Spinal cord (tissue), 10 donors: ENCODE data around the gene LHX4. TPM values are rescaled to one million over a fixed set of nuclear protein-coding genes. Genes with fewer than 3 reads are reported as not detected.
"Not testable (repeated sequence)": the region's sequence is repeated elsewhere in the genome, so short reads cannot be mapped to it uniquely, and the experiment has no call there.

ENCODE experiments used
- DNase-seq, 6 donors: peaks; one replicate each; pipeline versions ENCODE4 v3.0.0 to v3.0.0-alpha.2; 2013 to 2015; ENCODE audit warnings: low spot score in 6 of 6, low read depth in 4 of 6
- H3K27ac ChIP-seq: one replicate; pipeline ENCODE4 v1.5.1; 2013; ENCODE audit warnings: low read depth, low read length, control low read depth
- H3K27me3 ChIP-seq: one replicate; pipeline ENCODE4 v1.6.1; 2013; ENCODE audit warnings: low read length; ENCODE audit not compliant: control insufficient read depth, insufficient read depth
- H3K36me3 ChIP-seq: one replicate; pipeline ENCODE4 v1.6.1; 2013; ENCODE audit warnings: low read length; ENCODE audit not compliant: control insufficient read depth, insufficient read depth
- H3K4me1 ChIP-seq: one replicate; pipeline ENCODE4 v1.6.1; 2013; ENCODE audit warnings: low read length; ENCODE audit not compliant: control insufficient read depth, insufficient read depth
- H3K4me3 ChIP-seq: one replicate; pipeline ENCODE4 v1.5.1; 2013; ENCODE audit warnings: low read depth, low read length, control low read depth
- H3K9me3 ChIP-seq: one replicate; pipeline ENCODE4 v1.6.1; 2013; ENCODE audit warnings: low read length; ENCODE audit not compliant: control insufficient read depth, insufficient read depth
- WGBS: methylation state at CpG from one replicate; pipeline ENCODE4 v1.1.5; 2013; ENCODE audit warnings: missing lambda C conversion rate; ENCODE audit not compliant: insufficient coverage; 5-methylcytosine and 5-hydroxymethylcytosine counted together
- polyA plus RNA-seq, 2 donors: library from polyadenylated mRNA; unstranded; fragments of 120-200 nt; gene quantifications; one replicate each; pipeline ENCODE4 v1.2.1, GENCODE V29; 2013; ENCODE audit not compliant: insufficient read length in 2 of 2
- total RNA-seq, 2 donors: library from RNA; depleted of rRNA in 1 of 2; stranded (reverse); fragments of 120-200 nt in 1 of 2; fragments of >200 nt in 1 of 2; gene quantifications; one replicate each; pipeline versions ENCODE4 v1.2.3 to v1.2.4, GENCODE V29; 2013 to 2014
- donor health status: healthy.

The LHX4 gene
- total and polyA plus RNA-seq, 4 donors: 0.39 to 4.4 (median 2.5) TPM

DNA sequence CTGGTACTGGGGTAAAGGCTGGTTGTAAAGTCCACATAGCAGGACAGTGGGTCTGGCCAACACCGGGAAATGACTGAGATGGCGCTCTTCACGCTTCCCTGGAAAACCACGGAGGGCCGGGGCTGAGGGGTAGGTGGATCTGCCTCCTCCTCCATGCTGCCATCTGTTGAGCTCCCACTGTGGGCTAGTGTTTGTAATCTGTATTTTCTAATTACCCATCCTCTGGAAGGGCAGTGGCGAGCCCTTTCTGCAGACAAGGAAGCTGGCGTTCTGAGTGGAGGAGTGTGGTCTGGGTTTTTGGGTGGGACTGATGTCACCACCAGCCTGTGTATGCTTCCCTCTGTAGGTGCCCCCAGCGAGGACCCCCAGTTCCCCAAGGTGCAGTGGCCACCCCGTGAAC lies 34.1 kb upstream of the LHX4 start:
- no peak overlapping the region for H3K27ac ChIP-seq
- H3K4me1 ChIP-seq: peaks cover 4% of the 10 kb centered on the region
- no peaks in the 10 kb centered on the region for H3K27me3 ChIP-seq
- H3K9me3 ChIP-seq: no peaks in the 10 kb centered on the region
- no peak overlapping the region for H3K4me3 ChIP-seq
- DNase-seq: no peak
- peaks cover 86% of the 10 kb centered on the region for H3K36me3 ChIP-seq
- 93% methylated on average over 6 of the region's 9 CpGs for WGBS

DNA sequence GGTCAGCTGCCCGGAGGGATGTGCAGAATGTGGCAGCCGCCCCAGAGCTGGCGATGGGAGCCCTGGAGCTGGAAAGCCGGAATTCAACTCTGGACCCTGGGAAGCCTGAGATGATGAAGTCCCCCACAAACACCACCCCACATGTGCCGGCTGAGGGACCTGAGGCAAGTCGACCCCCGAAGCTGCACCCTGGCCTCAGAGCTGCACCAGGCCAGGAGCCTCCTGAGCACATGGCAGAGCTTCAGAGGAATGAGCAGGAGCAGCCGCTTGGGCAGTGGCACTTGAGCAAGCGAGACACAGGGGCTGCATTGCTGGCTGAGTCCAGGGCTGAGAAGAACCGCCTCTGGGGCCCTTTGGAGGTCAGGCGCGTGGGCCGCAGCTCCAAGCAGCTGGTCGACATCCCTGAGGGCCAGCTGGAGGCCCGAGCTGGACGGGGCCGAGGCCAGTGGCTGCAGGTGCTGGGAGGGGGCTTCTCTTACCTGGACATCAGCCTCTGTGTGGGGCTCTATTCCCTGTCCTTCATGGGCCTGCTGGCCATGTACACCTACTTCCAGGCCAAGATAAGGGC lies 33.5 kb upstream of the LHX4 start:
- H3K9me3 ChIP-seq: no peaks in the 10 kb centered on the region
- H3K4me3 ChIP-seq: no peak overlapping the region
- H3K27me3 ChIP-seq: no peaks in the 10 kb centered on the region
- H3K36me3 ChIP-seq: peaks cover 80% of the 10 kb centered on the region
- WGBS: 94% methylated on average over 15 of the region's 17 CpGs
- H3K27ac ChIP-seq: no peak overlapping the region
- no peak for DNase-seq
- H3K4me1 ChIP-seq: peaks cover 4% of the 10 kb centered on the region

GRCh38 chr1:180197231-180197630 lies 32.8 kb upstream of the LHX4 start:
- Histone ChIP-seq H3K4me1 (peaks cover 4% of the 10 kb centered on the region), H3K27me3 (no peaks in the 10 kb centered on the region), H3K36me3 (peaks cover 75% of the 10 kb centered on the region), H3K9me3 (no peaks in the 10 kb centered on the region), H3K27ac (no peak overlapping the region), H3K4me3 (no peak overlapping the region)
- WGBS: 92% methylated on average over 5 of the region's 5 CpGs
- DNase-seq: no peak

GRCh38 chr1:180198196-180198595 lies 31.9 kb upstream of the LHX4 start:
- Histone ChIP-seq H3K27ac (no peak overlapping the region), H3K4me3 (no peak overlapping the region), H3K27me3 (no peaks in the 10 kb centered on the region), H3K36me3 (peaks cover 65% of the 10 kb centered on the region), H3K9me3 (no peaks in the 10 kb centered on the region), H3K4me1 (peaks cover 4% of the 10 kb centered on the region)
- DNase-seq: no peak
- 63% methylated on average over 3 of the region's 4 CpGs for WGBS

- DNase-seq: no peak
- no peak overlapping the region for H3K4me3 ChIP-seq
- peaks cover 4% of the 10 kb centered on the region for H3K4me1 ChIP-seq
- no peaks in the 10 kb centered on the region for H3K9me3 ChIP-seq
- H3K36me3 ChIP-seq: peaks cover 61% of the 10 kb centered on the region
- no peaks in the 10 kb centered on the region for H3K27me3 ChIP-seq
- 88% methylated on average over 5 of the region's 5 CpGs for WGBS
- H3K27ac ChIP-seq: no peak overlapping the region
These were observed 31.5 kb upstream of the LHX4 start for GRCh38 chr1:180198611-180199010.

DNA sequence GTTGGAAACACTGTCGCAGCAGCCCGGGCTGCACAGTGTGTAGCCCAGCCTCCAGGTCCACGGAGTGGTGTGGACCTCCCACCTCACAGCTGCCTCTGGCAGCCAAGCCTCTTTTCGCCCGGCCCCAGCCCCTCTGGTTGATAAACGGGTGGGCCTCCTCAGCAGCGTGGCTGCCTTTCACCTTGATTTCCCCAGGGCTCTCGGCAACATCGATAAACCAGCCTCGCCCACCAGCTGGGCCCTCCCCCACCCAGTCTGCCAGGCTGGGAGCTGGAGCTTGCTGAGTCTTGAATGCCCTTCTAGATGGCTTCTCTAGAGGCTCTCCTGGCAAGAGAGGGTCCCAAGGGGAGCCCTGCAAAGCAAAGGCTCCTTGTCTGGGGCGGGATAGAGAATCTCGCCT lies 31.0 kb upstream of the LHX4 start:
- Histone ChIP-seq H3K36me3 (peaks cover 57% of the 10 kb centered on the region), H3K27ac (no peak overlapping the region), H3K9me3 (no peaks in the 10 kb centered on the region), H3K4me3 (no peak overlapping the region), H3K27me3 (no peaks in the 10 kb centered on the region), H3K4me1 (peaks cover 4% of the 10 kb centered on the region)
- no peak for DNase-seq
- 81% methylated on average over 12 of the region's 12 CpGs for WGBS

- peaks cover 3% of the 10 kb centered on the region for H3K27me3 ChIP-seq
- no peak for DNase-seq
- 90% methylated on average over 7 of the region's 7 CpGs for WGBS
- H3K4me3 ChIP-seq: no peak overlapping the region
- H3K27ac ChIP-seq: no peak overlapping the region
- no peaks in the 10 kb centered on the region for H3K9me3 ChIP-seq
- peaks cover 4% of the 10 kb centered on the region for H3K4me1 ChIP-seq
- peaks cover 31% of the 10 kb centered on the region for H3K36me3 ChIP-seq
These were observed 28.4 kb upstream of the LHX4 start for GRCh38 chr1:180201451-180202200.

GRCh38 chr1:180202588-180202987 lies 27.5 kb upstream of the LHX4 start:
- WGBS: 100% methylated on average over 2 of the region's 5 CpGs
- H3K27me3 ChIP-seq, H3K4me1 ChIP-seq, H3K27ac ChIP-seq, H3K4me3 ChIP-seq, DNase-seq, H3K9me3 ChIP-seq: not testable (repeated sequence)
- H3K36me3 ChIP-seq: peaks cover 22% of the 10 kb centered on the region

DNA sequence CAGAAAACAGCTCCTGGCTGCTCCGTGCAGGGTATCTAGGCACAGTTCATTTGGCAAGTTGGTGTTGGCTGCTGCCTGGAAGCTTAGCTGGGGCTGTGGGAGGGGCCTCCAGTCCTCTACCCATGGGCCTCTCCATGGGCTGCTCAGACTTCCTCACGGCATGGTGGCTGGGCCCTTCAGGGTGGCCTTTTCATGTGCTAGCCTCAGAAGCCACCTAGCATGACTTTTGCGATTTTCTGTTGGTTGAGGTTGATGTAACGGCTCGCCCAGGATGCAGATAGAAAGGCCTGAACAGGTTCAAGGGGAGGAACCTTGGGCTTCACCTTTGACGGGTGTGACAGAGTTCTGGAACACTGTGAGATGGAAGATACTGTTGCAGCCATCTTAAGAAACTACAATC lies 25.8 kb upstream of the LHX4 start:
- WGBS: 87% methylated on average over 5 of the region's 6 CpGs

GRCh38 chr1:180206581-180206980 lies 23.5 kb upstream of the LHX4 start:
- no peak overlapping the region for H3K4me3 ChIP-seq
- WGBS: 92% methylated on average over 2 of the region's 3 CpGs

More for the DNA sequence above, 25.8 kb upstream of the LHX4 start:
- H3K36me3 ChIP-seq: peaks cover 7% of the 10 kb centered on the region
- DNase-seq: no peak
- H3K4me1 ChIP-seq: no peaks in the 10 kb centered on the region
- H3K27ac ChIP-seq: no peak overlapping the region
- H3K27me3 ChIP-seq: peaks cover 15% of the 10 kb centered on the region
- H3K9me3 ChIP-seq: no peaks in the 10 kb centered on the region
- no peak overlapping the region for H3K4me3 ChIP-seq

More at GRCh38 chr1:180206581-180206980, 23.5 kb upstream of the LHX4 start:
- H3K36me3 ChIP-seq: no peaks in the 10 kb centered on the region
- peaks cover 18% of the 10 kb centered on the region for H3K27me3 ChIP-seq
- no peak overlapping the region for H3K27ac ChIP-seq
- DNase-seq: no peak
- H3K9me3 ChIP-seq: no peaks in the 10 kb centered on the region
- H3K4me1 ChIP-seq: peaks cover 9% of the 10 kb centered on the region
